ENCODE measurements around the gene SLC39A13.

The SLC39A13 gene

DNA sequence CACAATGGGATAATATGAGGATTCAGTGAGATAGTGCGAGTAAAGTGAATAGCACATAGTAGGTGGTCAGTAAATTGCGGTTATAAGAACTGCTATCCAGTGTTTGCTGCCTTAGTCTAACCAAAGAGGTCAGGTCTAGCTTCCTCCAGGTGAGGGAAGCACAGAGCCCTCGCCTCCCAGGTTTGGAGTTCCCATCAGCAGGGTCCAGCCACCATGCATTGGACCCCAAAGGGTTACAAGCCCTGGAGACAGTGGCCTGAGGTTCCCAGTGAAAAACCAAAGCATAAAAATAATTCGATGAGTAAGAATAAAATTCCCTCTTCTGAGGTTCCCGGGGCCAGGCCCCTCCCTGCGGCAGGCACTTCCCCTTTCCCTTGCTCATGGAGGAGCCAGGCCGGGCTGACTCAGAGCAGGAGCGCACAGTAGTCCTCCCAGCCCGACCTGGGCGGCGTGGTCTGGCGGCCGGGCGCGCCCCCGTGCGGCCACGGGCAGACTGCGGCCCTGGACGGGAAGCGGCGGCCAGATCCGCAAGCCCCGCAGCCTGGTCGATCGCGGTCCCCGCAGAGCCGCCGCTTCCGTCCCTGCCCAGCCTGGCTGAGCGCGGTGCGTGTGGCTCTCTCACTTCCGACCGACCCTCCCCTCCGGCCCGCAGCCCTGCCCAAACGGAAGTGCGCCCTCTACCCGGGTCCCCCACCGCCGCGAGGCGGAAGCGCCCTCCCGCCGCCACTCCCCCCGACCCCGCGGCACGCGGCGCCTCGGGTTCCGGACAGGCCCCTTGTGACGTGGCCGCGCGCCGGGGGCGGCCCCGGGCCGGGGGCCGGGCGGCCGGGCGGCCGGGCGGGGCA lies at the start of gene SLC39A13:
Gene SLC39A13 (plus strand): TSS at position 845 of the 845 bp plus-strand sequence. CDS start 1,505 bp downstream, outside the sequence.
- TF ChIP-seq, protein P1, sequence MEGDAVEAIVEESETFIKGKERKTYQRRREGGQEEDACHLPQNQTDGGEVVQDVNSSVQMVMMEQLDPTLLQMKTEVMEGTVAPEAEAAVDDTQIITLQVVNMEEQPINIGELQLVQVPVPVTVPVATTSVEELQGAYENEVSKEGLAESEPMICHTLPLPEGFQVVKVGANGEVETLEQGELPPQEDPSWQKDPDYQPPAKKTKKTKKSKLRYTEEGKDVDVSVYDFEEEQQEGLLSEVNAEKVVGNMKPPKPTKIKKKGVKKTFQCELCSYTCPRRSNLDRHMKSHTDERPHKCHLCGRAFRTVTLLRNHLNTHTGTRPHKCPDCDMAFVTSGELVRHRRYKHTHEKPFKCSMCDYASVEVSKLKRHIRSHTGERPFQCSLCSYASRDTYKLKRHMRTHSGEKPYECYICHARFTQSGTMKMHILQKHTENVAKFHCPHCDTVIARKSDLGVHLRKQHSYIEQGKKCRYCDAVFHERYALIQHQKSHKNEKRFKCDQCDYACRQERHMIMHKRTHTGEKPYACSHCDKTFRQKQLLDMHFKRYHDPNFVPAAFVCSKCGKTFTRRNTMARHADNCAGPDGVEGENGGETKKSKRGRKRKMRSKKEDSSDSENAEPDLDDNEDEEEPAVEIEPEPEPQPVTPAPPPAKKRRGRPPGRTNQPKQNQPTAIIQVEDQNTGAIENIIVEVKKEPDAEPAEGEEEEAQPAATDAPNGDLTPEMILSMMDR (conservative IDR thresholded peaks at IDR 0.05; ENCODE audit: control insufficient read depth, insufficient read depth, low read depth, low read length) = no peak
- peak within 1 kb of the TSS; percentile 97 for H3K4me3 ChIP-seq (ENCODE audit: control insufficient read depth, low read depth, low read length)
- peak; percentile 95 for DNase-seq (ENCODE audit: low read depth)

DNA sequence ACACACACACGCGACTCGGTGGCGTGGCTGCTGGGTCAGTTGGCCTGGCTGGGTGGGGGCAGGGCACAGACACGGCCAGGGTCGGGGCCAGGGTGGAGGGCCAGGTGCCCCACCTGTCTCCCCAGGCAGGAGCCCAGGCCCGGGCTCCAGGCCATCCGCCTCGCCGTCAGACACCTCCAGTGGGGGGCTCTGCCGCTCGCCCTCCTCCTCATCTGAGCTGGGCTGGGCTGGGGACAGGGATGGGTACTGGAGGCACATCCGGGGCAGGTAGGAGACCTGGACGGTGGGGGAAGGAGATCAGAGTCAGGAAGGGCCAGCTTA lies 49.7 kb upstream of the SLC39A13 start:
- no peak for DNase-seq (ENCODE audit: low read depth)
- H3K4me3 ChIP-seq (ENCODE audit: control insufficient read depth, low read depth, low read length) = no peak overlapping the region
- TF ChIP-seq, protein P1 (conservative IDR thresholded peaks at IDR 0.05; ENCODE audit: control insufficient read depth, insufficient read depth, low read depth, low read length) = no peak

DNA sequence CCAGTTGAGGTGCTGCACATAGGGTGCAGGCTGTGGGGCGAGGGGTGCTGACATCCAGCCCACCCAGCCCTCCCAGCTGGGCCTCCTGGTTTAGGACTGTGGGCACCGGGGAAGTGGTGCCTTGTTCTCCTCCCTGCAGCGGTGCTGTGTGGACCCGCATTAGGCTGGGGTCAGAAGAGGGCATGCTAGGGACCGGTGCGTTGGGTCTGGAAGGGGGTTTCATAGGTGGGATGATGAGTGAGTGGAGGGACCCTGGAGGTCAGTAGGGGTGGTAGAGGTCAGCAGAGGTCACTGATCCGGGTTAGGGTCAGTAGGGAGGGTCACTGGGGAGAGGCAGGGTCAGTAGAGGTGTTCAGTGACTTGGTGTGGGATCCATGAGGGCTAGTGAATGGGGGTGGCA lies 49.2 kb upstream of the SLC39A13 start:
- no peak for DNase-seq (ENCODE audit: low read depth)
- TF ChIP-seq, protein P1 (conservative IDR thresholded peaks at IDR 0.05; ENCODE audit: control insufficient read depth, insufficient read depth, low read depth, low read length) = no peak
- H3K4me3 ChIP-seq (ENCODE audit: control insufficient read depth, low read depth, low read length) = no peak overlapping the region

DNA sequence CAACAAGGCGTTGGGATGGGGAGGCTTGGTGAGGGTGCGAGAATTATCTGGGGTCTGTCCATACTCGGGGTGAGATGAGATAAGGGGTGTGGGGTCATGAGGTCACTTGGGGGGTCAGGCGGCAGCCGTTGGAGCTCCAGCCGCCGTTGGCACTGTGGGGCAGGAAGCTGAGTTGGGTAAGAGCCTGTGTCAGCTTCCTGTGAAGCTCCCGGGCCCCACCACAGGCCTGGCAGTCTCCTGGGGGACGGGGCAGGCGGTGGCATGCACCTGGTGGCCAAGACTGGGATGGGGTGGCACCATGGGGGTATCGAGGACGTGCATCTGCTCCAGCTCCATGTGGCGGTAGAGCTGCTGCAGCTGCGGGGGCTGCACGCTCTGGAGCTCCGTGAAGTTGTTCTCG lies 48.8 kb upstream of the SLC39A13 start:
- no peak for DNase-seq (ENCODE audit: low read depth)
- TF ChIP-seq, protein P1 (conservative IDR thresholded peaks at IDR 0.05; ENCODE audit: control insufficient read depth, insufficient read depth, low read depth, low read length) = no peak
- no peak overlapping the region for H3K4me3 ChIP-seq (ENCODE audit: control insufficient read depth, low read depth, low read length)

DNA sequence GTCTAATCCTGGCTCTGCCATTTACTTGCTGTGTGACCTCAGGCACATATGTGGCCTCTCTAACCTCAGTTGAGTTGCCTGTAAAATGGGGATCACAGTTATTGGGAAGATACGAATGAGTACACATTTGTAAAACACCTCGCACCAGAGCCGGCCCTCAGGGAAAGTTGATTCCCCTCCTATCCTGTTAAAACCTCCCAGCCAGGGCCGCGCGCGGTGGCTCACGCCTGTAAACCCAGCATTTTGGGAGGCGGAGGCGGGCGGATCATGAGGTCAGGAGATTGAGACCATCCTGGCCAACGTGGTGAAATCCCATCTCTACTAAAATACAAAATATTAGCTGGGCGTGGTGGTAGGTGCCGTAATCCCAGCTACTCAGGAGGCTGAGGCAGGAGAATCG lies 48.0 kb upstream of the SLC39A13 start:
- H3K4me3 ChIP-seq (ENCODE audit: control insufficient read depth, low read depth, low read length) = no peak overlapping the region
- no peak for DNase-seq (ENCODE audit: low read depth)
- TF ChIP-seq, protein P1 (conservative IDR thresholded peaks at IDR 0.05; ENCODE audit: control insufficient read depth, insufficient read depth, low read depth, low read length) = no peak

DNA sequence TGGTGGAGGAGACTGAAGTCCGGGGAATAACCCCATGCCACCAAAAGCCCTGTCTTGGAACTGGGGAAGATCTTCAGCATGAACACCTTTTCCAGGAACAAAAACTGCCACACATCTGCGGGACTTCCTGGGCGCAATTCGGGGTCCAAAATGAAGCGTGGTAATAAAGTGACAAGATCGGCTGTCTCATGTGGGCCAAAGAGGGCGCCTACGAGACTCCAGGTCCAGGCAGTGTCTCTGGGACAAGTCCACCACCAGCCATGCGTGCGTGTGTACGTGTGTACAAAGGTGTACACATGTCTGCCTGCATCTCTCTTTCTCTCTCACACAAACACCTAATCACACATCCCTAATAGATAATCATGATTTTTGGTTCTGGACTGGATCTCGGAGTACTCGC lies 47.0 kb upstream of the SLC39A13 start:
- H3K4me3 ChIP-seq (ENCODE audit: control insufficient read depth, low read depth, low read length) = no peak overlapping the region
- DNase-seq (ENCODE audit: low read depth) = no peak
- TF ChIP-seq, protein P1 (conservative IDR thresholded peaks at IDR 0.05; ENCODE audit: control insufficient read depth, insufficient read depth, low read depth, low read length) = no peak

Measured in fibroblast of mammary gland (primary cell).